Activated gamma-delta T cell treated with Interleukin-2 at 50 U/mL for 16 hours (primary cell): ENCODE measurements around the gene DARS2.
A peak's percentile ranks its signal among the peaks of the same experiment; 100 is the strongest.
"Not testable (repeated sequence)": the region's sequence is repeated elsewhere in the genome, so short reads cannot be mapped to it uniquely, and the experiment has no call there.

Source experiments
- DNase-seq: peaks from one replicate; pipeline ENCODE4 v3.0.0-alpha.2; 2020

The DARS2 gene

GRCh38 chr1:173824315-173825081, at the start of gene DARS2, which contains the start of gene CENPL:
DARS2 (plus strand) TSS chr1:173824673; CDS start chr1:173825230, 557 bp downstream.
CENPL (minus strand) TSS chr1:173824883; CDS start chr1:173811299, 13,584 bp downstream.
- DNase-seq = peak; percentile 85

GRCh38 chr1:173775578-173776226, 48.8 kb upstream of the DARS2 start:
- no peak for DNase-seq

- no peak for DNase-seq
These were observed 44.5 kb upstream of the DARS2 start for GRCh38 chr1:173779936-173780335.

- DNase-seq = no peak
These were observed 39.5 kb upstream of the DARS2 start for GRCh38 chr1:173784997-173785396.

GRCh38 chr1:173789841-173790240, 34.6 kb upstream of the DARS2 start:
- no peak for DNase-seq

- DNase-seq = no peak
These were observed 26.4 kb upstream of the DARS2 start for GRCh38 chr1:173798078-173798477.

GRCh38 chr1:173799995-173800394, 24.5 kb upstream of the DARS2 start:
- DNase-seq = not testable (repeated sequence)

- no peak for DNase-seq
These were observed 21.5 kb upstream of the DARS2 start for GRCh38 chr1:173802961-173803360.

- DNase-seq = not testable (repeated sequence)
These were observed 10.8 kb upstream of the DARS2 start for GRCh38 chr1:173813654-173814053.

- no peak for DNase-seq
These were observed 6.0 kb upstream of the DARS2 start for GRCh38 chr1:173818459-173818858.

GRCh38 chr1:173821680-173822079, 2.8 kb upstream of the DARS2 start:
- no peak for DNase-seq

GRCh38 chr1:173823781-173824314, 625 bp upstream of the DARS2 start:
- no peak for DNase-seq

- DNase-seq = no peak
These were observed 3.1 kb downstream of the DARS2 start for GRCh38 chr1:173827611-173828010.

GRCh38 chr1:173832748-173833147, 8.3 kb downstream of the DARS2 start:
- no peak for DNase-seq

- no peak for DNase-seq
These were observed 27.6 kb downstream of the DARS2 start for GRCh38 chr1:173852105-173852504.

GRCh38 chr1:173853074-173853473, 28.6 kb downstream of the DARS2 start:
- no peak for DNase-seq

GRCh38 chr1:173856014-173856413, 31.5 kb downstream of the DARS2 start:
- DNase-seq = no peak

- DNase-seq = no peak
These were observed 32.4 kb downstream of the DARS2 start for GRCh38 chr1:173856903-173857302.

GRCh38 chr1:173857363-173857917, 33.0 kb downstream of the DARS2 start:
- no peak for DNase-seq

GRCh38 chr1:173859547-173859946, 35.1 kb downstream of the DARS2 start:
- not testable (repeated sequence) for DNase-seq

- no peak for DNase-seq
These were observed 35.6 kb downstream of the DARS2 start for GRCh38 chr1:173860065-173860464.

- DNase-seq = no peak
These were observed 37.3 kb downstream of the DARS2 start for GRCh38 chr1:173861731-173862145.

- DNase-seq = not testable (repeated sequence)
These were observed 37.8 kb downstream of the DARS2 start for GRCh38 chr1:173862146-173862768.
